Prostate gland (tissue), 2 donors: ENCODE measurements around the gene ARL14EP.

Experiments
- POLR2AphosphoS5 ChIP-seq: sonication (generic); formaldehyde crosslinking; IDR thresholded peaks from one replicate; pipeline ENCODE4 v1.6.1; 2017; ENCODE audit warnings: antibody characterized with exemption
- TF ChIP-seq, protein P1 (sequence below), 4 experiments: fragments of 200-600 bp in 2 of 4; fragments of 450-650 bp in 2 of 4; sonication (generic) in 2 of 4; IDR thresholded peaks; 1 replicate in 3 of 4; 2 replicates in 1 of 4; pipeline ENCODE4 v1.5.1; 2016 to 2019; ENCODE audit warnings: antibody characterized with exemption in 4 of 4, mild to moderate bottlenecking in 2 of 4, moderate library complexity in 2 of 4

DNA sequence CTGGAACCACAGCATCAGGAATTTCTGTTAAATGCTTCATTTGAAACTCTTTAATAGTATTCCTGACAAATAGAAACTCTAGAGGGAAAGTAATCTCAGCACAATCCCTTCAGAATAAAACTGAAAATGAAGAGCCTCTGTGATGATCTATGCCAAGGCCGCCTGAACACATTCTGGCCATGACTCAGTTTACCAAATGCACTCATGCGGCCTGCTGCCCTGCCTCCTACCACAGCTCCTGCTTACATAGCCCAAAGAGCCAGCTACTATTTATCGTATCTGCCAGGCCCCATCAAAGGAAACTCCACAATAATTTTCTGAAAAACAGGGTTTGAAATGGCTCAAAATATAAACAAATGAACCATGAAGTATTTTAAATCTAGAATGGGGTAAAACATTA is 27.0 kb downstream of the ARL14EP start:
- TF ChIP-seq, protein P1, sequence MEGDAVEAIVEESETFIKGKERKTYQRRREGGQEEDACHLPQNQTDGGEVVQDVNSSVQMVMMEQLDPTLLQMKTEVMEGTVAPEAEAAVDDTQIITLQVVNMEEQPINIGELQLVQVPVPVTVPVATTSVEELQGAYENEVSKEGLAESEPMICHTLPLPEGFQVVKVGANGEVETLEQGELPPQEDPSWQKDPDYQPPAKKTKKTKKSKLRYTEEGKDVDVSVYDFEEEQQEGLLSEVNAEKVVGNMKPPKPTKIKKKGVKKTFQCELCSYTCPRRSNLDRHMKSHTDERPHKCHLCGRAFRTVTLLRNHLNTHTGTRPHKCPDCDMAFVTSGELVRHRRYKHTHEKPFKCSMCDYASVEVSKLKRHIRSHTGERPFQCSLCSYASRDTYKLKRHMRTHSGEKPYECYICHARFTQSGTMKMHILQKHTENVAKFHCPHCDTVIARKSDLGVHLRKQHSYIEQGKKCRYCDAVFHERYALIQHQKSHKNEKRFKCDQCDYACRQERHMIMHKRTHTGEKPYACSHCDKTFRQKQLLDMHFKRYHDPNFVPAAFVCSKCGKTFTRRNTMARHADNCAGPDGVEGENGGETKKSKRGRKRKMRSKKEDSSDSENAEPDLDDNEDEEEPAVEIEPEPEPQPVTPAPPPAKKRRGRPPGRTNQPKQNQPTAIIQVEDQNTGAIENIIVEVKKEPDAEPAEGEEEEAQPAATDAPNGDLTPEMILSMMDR (IDR thresholded peaks at IDR 0.05): no peak
- no peak for TF ChIP-seq POLR2AphosphoS5
